GM23338 (cell line): ENCODE results near the gene PLSCR2. TPM values are rescaled to one million over a fixed set of nuclear protein-coding genes. Genes with fewer than 3 reads are reported as not detected.

Source experiments
- ATAC-seq: fragments of 200-7000 bp; cut with Tn5 transposase; 3 replicates; pipeline ENCODE4 v1.9.1; 2020
- DNase-seq: peaks from one replicate; pipeline ENCODE4 v3.0.0-alpha.2; 2015; ENCODE audit warnings: low spot score
- H2AFZ ChIP-seq: fragments of 200-600 bp; sonication (generic); 2 replicates; pipeline ENCODE4 v1.8.0; 2016; ENCODE audit warnings: antibody characterized with exemption, mild to moderate bottlenecking, moderate library complexity
- H3F3A ChIP-seq: fragments of 200-600 bp; sonication (generic); replicated peaks from 2 replicates; pipeline ENCODE4 v1.8.0; 2017; ENCODE audit warnings: antibody characterized with exemption, mixed run types, low read depth
- H3K27ac ChIP-seq: fragments of 200-600 bp; sonication (generic); 2 replicates; pipeline ENCODE4 v1.6.1; 2016; ENCODE audit warnings: low read depth
- H3K27me3 ChIP-seq: fragments of 200-600 bp; sonication (generic); 2 replicates; pipeline ENCODE4 v1.8.0; 2016; ENCODE audit warnings: mild to moderate bottlenecking, mixed run types, moderate library complexity; ENCODE audit not compliant: insufficient read depth
- H3K36me3 ChIP-seq: fragments of 200-600 bp; sonication (generic); 2 replicates; pipeline ENCODE4 v1.8.0; 2016; ENCODE audit warnings: mild to moderate bottlenecking; ENCODE audit not compliant: insufficient read depth
- H3K4me1 ChIP-seq: fragments of 200-600 bp; sonication (generic); 2 replicates; pipeline ENCODE4 v1.8.0; 2016; ENCODE audit warnings: mild to moderate bottlenecking, moderate library complexity; ENCODE audit not compliant: insufficient read depth
- H3K4me2 ChIP-seq: fragments of 200-600 bp; sonication (generic); 2 replicates; pipeline ENCODE4 v1.7.1; 2017; ENCODE audit warnings: mixed run types
- H3K4me3 ChIP-seq: fragments of 200-600 bp; sonication (generic); 2 replicates; pipeline ENCODE4 v1.6.1; 2016; ENCODE audit warnings: mixed run types
- H3K79me2 ChIP-seq: fragments of 200-600 bp; sonication (generic); replicated peaks from 2 replicates; pipeline ENCODE4 v1.8.0; 2017; ENCODE audit warnings: mild to moderate bottlenecking; ENCODE audit not compliant: insufficient read depth
- H3K9me2 ChIP-seq: fragments of 200-600 bp; sonication (generic); 2 replicates; pipeline ENCODE4 v1.8.0; 2017; ENCODE audit not compliant: insufficient read depth
- H4K20me1 ChIP-seq: fragments of 200-600 bp; sonication (generic); replicated peaks from 2 replicates; pipeline ENCODE4 v1.8.0; 2017; ENCODE audit warnings: mild to moderate bottlenecking; ENCODE audit not compliant: insufficient read depth
- H3K27ac Mint-ChIP-seq: 2 replicates; pipeline ENCODE4 v1.8.0; 2020; ENCODE audit warnings: inconsistent platforms, mild to moderate bottlenecking, moderate library complexity, mixed read lengths
- H3K27me3 Mint-ChIP-seq: 3 replicates; pipeline ENCODE4 v1.8.0; 2022; ENCODE audit warnings: low read depth, mild to moderate bottlenecking, moderate library complexity, mixed read lengths, inconsistent platforms; ENCODE audit not compliant: insufficient read depth, poor library complexity
- H3K36me3 Mint-ChIP-seq: 3 replicates; pipeline ENCODE4 v1.8.0; 2021; ENCODE audit warnings: low read depth, mild to moderate bottlenecking, inconsistent platforms, moderate library complexity, mixed read lengths
- H3K4me1 Mint-ChIP-seq: 3 replicates; pipeline ENCODE4 v1.8.0; 2020; ENCODE audit warnings: mild to moderate bottlenecking, inconsistent platforms, mixed read lengths
- H3K4me3 Mint-ChIP-seq: 3 replicates; pipeline ENCODE4 v1.8.0; 2021; ENCODE audit warnings: moderate library complexity, mild to moderate bottlenecking, inconsistent platforms, mixed read lengths
- H3K9me3 Mint-ChIP-seq: 3 replicates; pipeline ENCODE4 v1.8.0; 2020; ENCODE audit warnings: moderate library complexity, mild to moderate bottlenecking, inconsistent platforms, mixed read lengths
- CREB1 ChIP-seq: fragments of 250-450 bp; sonication (Bioruptor Pico); IDR thresholded peaks from 2 replicates; pipeline ENCODE4 v1.5.0; 2020; ENCODE audit warnings: low read depth, mild to moderate bottlenecking, moderate library complexity
- CTCF ChIP-seq, 2 experiments: fragments of 200-600 bp in 1 of 2; sonication (generic) in 1 of 2; conservative IDR thresholded peaks; 2 replicates each; pipeline versions ENCODE4 v1.5.1 to v1.6.1; 2016 to 2017; ENCODE audit warnings: antibody characterized with exemption in 2 of 2, low read depth in 2 of 2, mild to moderate bottlenecking in 2 of 2, moderate library complexity in 1 of 2
- ETS1 ChIP-seq: IDR thresholded peaks from 2 replicates; pipeline ENCODE4 v1.6.1; 2016; ENCODE audit warnings: antibody characterized with exemption
- EZH2 ChIP-seq: fragments of 200-600 bp; sonication (generic); IDR thresholded peaks from one replicate; pipeline ENCODE4 v1.8.0; 2017; ENCODE audit warnings: antibody characterized with exemption, mild to moderate bottlenecking, low read depth; ENCODE audit not compliant: unreplicated experiment
- EZH2phosphoT487 ChIP-seq: fragments of 200-600 bp; sonication (generic); IDR thresholded peaks from one replicate; pipeline ENCODE4 v1.8.1; 2018; ENCODE audit warnings: antibody characterized with exemption; ENCODE audit not compliant: unreplicated experiment
- JUNB ChIP-seq: IDR thresholded peaks from one replicate; pipeline ENCODE4 v1.6.1; 2016; ENCODE audit warnings: antibody characterized with exemption; ENCODE audit not compliant: unreplicated experiment
- NANOG ChIP-seq: IDR thresholded peaks from 2 replicates; pipeline ENCODE4 v1.6.1; 2016; ENCODE audit warnings: antibody characterized with exemption, borderline replicate concordance
- POLR2AphosphoS5 ChIP-seq: IDR thresholded peaks from 2 replicates; pipeline ENCODE4 v1.6.1; 2016; ENCODE audit warnings: antibody characterized with exemption, low read depth
- REST ChIP-seq: IDR thresholded peaks from one replicate; pipeline ENCODE4 v1.6.1; 2018; ENCODE audit warnings: antibody characterized with exemption; ENCODE audit not compliant: unreplicated experiment
- STAT1 ChIP-seq: IDR thresholded peaks from one replicate; pipeline ENCODE4 v1.6.1; 2016; ENCODE audit warnings: antibody characterized with exemption; ENCODE audit not compliant: unreplicated experiment
- ZNF114 ChIP-seq: fragments of 250-450 bp; sonication (Bioruptor Pico); IDR thresholded peaks from 2 replicates; pipeline ENCODE4 v1.5.0; 2020; ENCODE audit warnings: mild to moderate bottlenecking, moderate library complexity
- ZNF331 ChIP-seq: fragments of 250-450 bp; sonication (Bioruptor Pico); IDR thresholded peaks from 2 replicates; pipeline ENCODE4 v1.5.0; 2020; ENCODE audit warnings: low read depth, mild to moderate bottlenecking, moderate library complexity
- polyA plus RNA-seq: library from polyadenylated mRNA; unstranded; fragments of >200 nt; fragmentation: Nextera tagmentation; extraction: Ambion mirVana; gene quantifications from 2 replicates; pipeline ENCODE4 v1.2.1, GENCODE V29; 2016
- total RNA-seq: library from RNA; depleted of rRNA; stranded (reverse); fragments of >200 nt; shearing (Covaris generic); gene quantifications from 2 replicates; pipeline ENCODE4 v1.2.3, GENCODE V29; 2014
- TF ChIP-seq, protein P1 (sequence below): fragments of 250-450 bp; sonication (Bioruptor Pico); IDR thresholded peaks from 2 replicates; pipeline ENCODE4 v1.5.0; 2020; ENCODE audit warnings: mild to moderate bottlenecking, moderate library complexity

PLSCR2 gene
- total and polyA plus RNA-seq, 2 experiments from 2014 or later: 0.55 TPM; not detected in 1

DNA sequence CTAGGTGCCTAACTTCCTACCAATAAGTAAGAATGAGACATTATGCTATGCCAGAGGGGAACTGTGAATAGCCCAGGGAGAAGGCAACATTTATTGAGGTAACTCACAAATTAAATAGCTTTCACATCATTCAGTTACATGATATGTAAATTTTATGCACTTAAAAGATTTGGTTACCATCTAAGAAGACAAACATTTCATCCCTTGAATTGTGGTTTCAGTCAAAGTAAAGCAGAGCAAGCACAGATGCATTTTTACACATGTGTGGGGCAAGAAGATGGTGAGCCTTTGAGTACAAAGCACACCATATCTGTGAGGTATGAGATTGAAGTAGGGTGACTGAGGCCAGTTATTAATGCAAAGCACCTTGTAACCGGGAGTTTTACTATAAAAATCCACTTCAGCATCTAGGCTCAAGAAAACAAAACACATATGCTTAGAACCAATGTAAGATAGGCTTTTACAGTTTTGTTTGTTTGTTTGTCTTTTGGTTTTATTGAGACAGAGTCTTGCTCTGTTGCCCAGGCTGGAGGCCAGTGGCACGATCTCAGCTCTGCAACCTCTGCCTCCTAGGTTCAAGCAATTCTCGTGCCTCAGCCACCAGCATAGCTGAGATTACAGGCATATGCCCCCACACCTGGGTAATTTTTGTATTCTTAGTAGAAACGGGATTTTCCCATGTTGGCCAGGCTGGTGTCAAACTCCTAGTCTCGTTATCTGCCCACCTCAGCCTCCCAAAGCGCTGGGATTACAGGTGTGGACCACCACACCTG lies 3.5 kb downstream of the PLSCR2 start:
- H3K36me3 Mint-ChIP-seq: no peaks in the 10 kb centered on the region
- no peaks in the 10 kb centered on the region for H3K79me2 ChIP-seq
- ATAC-seq (no peak), DNase-seq (no peak)
- H3K27ac Mint-ChIP-seq: no peak overlapping the region
- no peak overlapping the region for H3K27ac ChIP-seq
- H3K4me3 ChIP-seq: no peak overlapping the region
- no peaks in the 10 kb centered on the region for H3K36me3 ChIP-seq
- no peak overlapping the region for H3K4me3 Mint-ChIP-seq
- H3K27me3 ChIP-seq: no peaks in the 10 kb centered on the region
- H3K27me3 Mint-ChIP-seq: peaks cover 6% of the 10 kb centered on the region
- no peaks in the 10 kb centered on the region for H3K9me3 Mint-ChIP-seq
- H4K20me1 ChIP-seq: no peaks in the 10 kb centered on the region
- no peak overlapping the region for H3K4me2 ChIP-seq
- no peaks in the 10 kb centered on the region for H3F3A ChIP-seq
- TF ChIP-seq ZNF331 (no peak), JUNB (no peak), EZH2phosphoT487 (no peak), CTCF (conservative IDR thresholded peaks at IDR 0.05; ENCODE audit: low read depth in 2 of 2) (no peak), ZNF114 (CRISPR knock-in tag) (no peak), POLR2AphosphoS5 (no peak), CREB1 (CRISPR knock-in tag) (no peak), STAT1 (no peak), EZH2 (no peak), NANOG (no peak), REST (no peak), ETS1 (no peak)
- TF ChIP-seq, protein P1, sequence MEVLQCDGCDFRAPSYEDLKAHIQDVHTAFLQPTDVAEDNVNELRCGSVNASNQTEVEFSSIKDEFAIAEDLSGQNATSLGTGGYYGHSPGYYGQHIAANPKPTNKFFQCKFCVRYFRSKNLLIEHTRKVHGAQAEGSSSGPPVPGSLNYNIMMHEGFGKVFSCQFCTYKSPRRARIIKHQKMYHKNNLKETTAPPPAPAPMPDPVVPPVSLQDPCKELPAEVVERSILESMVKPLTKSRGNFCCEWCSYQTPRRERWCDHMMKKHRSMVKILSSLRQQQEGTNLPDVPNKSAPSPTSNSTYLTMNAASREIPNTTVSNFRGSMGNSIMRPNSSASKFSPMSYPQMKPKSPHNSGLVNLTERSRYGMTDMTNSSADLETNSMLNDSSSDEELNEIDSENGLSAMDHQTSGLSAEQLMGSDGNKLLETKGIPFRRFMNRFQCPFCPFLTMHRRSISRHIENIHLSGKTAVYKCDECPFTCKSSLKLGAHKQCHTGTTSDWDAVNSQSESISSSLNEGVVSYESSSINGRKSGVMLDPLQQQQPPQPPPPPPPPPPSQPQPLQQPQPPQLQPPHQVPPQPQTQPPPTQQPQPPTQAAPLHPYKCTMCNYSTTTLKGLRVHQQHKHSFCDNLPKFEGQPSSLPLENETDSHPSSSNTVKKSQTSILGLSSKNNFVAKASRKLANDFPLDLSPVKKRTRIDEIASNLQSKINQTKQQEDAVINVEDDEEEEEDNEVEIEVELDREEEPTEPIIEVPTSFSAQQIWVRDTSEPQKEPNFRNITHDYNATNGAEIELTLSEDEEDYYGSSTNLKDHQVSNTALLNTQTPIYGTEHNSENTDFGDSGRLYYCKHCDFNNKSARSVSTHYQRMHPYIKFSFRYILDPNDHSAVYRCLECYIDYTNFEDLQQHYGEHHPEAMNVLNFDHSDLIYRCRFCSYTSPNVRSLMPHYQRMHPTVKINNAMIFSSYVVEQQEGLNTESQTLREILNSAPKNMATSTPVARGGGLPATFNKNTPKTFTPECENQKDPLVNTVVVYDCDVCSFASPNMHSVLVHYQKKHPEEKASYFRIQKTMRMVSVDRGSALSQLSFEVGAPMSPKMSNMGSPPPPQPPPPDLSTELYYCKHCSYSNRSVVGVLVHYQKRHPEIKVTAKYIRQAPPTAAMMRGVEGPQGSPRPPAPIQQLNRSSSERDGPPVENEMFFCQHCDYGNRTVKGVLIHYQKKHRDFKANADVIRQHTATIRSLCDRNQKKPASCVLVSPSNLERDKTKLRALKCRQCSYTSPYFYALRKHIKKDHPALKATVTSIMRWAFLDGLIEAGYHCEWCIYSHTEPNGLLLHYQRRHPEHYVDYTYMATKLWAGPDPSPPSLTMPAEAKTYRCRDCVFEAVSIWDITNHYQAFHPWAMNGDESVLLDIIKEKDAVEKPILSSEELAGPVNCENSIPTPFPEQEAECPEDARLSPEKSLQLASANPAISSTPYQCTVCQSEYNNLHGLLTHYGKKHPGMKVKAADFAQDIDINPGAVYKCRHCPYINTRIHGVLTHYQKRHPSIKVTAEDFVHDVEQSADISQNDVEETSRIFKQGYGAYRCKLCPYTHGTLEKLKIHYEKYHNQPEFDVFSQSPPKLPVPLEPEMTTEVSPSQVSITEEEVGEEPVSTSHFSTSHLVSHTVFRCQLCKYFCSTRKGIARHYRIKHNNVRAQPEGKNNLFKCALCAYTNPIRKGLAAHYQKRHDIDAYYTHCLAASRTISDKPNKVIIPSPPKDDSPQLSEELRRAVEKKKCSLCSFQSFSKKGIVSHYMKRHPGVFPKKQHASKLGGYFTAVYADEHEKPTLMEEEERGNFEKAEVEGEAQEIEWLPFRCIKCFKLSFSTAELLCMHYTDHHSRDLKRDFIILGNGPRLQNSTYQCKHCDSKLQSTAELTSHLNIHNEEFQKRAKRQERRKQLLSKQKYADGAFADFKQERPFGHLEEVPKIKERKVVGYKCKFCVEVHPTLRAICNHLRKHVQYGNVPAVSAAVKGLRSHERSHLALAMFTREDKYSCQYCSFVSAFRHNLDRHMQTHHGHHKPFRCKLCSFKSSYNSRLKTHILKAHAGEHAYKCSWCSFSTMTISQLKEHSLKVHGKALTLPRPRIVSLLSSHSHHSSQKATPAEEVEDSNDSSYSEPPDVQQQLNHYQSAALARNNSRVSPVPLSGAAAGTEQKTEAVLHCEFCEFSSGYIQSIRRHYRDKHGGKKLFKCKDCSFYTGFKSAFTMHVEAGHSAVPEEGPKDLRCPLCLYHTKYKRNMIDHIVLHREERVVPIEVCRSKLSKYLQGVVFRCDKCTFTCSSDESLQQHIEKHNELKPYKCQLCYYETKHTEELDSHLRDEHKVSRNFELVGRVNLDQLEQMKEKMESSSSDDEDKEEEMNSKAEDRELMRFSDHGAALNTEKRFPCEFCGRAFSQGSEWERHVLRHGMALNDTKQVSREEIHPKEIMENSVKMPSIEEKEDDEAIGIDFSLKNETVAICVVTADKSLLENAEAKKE (CRISPR knock-in tag): no peak
- peaks cover 4% of the 10 kb centered on the region; the same call in 2 of the 3 replicates for H3K4me1 Mint-ChIP-seq
- H2AFZ ChIP-seq: no peak overlapping the region
- H3K4me1 ChIP-seq: no peaks in the 10 kb centered on the region
- H3K9me2 ChIP-seq: no peaks in the 10 kb centered on the region
